Measurements from ENCODE around the gene STAG3. TPM values are rescaled to one million over a fixed set of nuclear protein-coding genes. Genes with fewer than 3 reads are reported as not detected.
A peak's percentile ranks its signal among the peaks of the same experiment; 100 is the strongest.

STAG3 gene
- total RNA-seq, 1 donor from 2014 or later, result 1.9 TPM

DNA sequence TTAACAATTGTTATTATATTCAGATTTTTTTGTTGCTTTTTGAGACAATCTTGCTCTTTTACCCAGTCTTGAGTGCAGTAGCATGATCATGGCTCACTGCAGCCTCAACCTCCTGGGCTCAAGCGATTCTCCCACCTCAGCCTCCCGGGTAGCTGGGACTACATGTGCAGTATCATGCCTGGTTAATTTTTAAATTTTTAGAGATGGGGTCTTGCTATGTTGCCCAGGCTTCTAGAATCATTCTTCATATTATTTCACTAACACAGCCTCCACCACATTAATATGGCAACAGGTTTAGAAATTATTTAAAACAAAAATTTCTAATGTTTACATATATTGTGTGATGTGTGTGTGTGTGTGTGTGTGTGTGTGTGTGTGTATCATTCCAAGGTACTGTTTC is 30.4 kb upstream of the STAG3 start:
- Mint-ChIP-seq H3K4me3 (ENCODE audit: unreplicated experiment) (no peak overlapping the region), H3K9me3 (ENCODE audit: unreplicated experiment) (no peaks in the 10 kb centered on the region), H3K36me3 (ENCODE audit: low read depth, unreplicated experiment) (peaks cover 3% of the 10 kb centered on the region), H3K27ac (ENCODE audit: unreplicated experiment) (no peak overlapping the region), H3K4me1 (ENCODE audit: unreplicated experiment) (peaks cover 11% of the 10 kb centered on the region), H3K27me3 (ENCODE audit: unreplicated experiment) (peaks cover 3% of the 10 kb centered on the region)
- no peak for DNase-seq (ENCODE audit: low spot score)
- TF ChIP-seq, protein P1, sequence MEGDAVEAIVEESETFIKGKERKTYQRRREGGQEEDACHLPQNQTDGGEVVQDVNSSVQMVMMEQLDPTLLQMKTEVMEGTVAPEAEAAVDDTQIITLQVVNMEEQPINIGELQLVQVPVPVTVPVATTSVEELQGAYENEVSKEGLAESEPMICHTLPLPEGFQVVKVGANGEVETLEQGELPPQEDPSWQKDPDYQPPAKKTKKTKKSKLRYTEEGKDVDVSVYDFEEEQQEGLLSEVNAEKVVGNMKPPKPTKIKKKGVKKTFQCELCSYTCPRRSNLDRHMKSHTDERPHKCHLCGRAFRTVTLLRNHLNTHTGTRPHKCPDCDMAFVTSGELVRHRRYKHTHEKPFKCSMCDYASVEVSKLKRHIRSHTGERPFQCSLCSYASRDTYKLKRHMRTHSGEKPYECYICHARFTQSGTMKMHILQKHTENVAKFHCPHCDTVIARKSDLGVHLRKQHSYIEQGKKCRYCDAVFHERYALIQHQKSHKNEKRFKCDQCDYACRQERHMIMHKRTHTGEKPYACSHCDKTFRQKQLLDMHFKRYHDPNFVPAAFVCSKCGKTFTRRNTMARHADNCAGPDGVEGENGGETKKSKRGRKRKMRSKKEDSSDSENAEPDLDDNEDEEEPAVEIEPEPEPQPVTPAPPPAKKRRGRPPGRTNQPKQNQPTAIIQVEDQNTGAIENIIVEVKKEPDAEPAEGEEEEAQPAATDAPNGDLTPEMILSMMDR (IDR thresholded peaks at IDR 0.05; ENCODE audit: unreplicated experiment), result no peak

DNA sequence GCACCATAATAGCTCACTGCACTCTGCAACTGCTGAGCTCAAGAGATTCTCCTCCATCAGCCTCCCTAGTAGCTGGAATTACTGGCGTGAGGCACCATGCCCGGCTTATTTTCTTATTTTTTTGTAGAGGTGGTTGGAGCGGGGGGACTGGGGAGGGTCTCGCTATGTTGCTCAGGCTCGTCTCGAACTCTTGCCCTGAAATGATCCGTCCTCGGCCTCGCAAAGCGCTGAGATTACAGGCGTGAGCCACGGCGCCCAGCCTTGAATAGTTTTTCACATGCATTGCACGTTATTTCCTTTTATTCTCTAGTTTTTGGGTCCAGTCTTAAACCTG is 29.5 kb upstream of the STAG3 start:
- H3K9me3 Mint-ChIP-seq (ENCODE audit: unreplicated experiment), result no peaks in the 10 kb centered on the region
- peak overlapping the region; percentile 97 for H3K4me3 Mint-ChIP-seq (ENCODE audit: unreplicated experiment)
- peak overlapping the region; percentile 73 for H3K27ac Mint-ChIP-seq (ENCODE audit: unreplicated experiment)
- TF ChIP-seq, protein P1 (IDR thresholded peaks at IDR 0.05; ENCODE audit: unreplicated experiment), result no peak
- H3K4me1 Mint-ChIP-seq (ENCODE audit: unreplicated experiment), result peaks cover 18% of the 10 kb centered on the region
- peaks cover 7% of the 10 kb centered on the region for H3K36me3 Mint-ChIP-seq (ENCODE audit: low read depth, unreplicated experiment)
- H3K27me3 Mint-ChIP-seq (ENCODE audit: unreplicated experiment), result peaks cover 3% of the 10 kb centered on the region
- DNase-seq (ENCODE audit: low spot score), result no peak

DNA sequence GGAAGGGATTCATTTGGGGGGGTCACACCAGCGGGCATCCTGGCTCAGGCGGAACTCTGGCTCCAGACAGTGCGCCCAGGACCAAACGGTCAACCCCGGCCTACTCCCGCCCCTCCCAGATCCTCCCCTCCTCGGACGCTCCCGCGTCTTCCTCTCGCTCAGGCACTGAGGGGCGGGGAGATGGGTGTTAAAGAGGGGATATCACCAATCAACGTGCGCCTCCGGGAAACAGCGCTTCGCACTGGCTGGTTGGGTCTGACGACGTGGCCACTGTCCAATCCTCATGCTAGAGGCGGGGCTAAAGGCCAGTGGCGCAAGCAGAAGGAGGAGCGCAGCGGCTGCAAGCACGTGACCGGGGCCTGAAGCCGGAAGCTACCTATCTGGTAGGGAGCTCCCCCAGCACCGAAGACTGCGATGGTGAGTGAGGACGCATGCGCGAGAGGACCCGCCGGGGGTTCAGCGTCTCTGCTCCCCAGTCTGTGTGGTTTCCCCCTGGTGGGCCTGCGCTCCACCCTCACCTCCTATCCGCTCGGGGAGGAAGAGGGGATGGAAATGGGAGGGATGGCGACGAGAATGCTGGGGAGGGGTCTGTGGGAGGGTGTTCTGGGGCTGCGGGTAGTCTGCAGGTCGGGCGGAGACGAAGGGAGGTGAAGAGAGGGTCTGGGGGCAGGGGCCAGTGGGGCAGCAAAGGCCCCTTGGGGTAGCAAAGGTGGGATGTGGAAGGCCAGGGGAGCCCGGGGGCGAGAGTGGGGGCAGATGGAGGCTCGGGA is 29.0 kb upstream of the STAG3 start, which contains the start of gene LAMTOR4:
Gene LAMTOR4 (plus strand): TSS at position 360 of the 770 bp plus-strand sequence. CDS start 55 bp downstream, at position 415.
- Mint-ChIP-seq H3K4me1 (ENCODE audit: unreplicated experiment) (peaks cover 20% of the 10 kb centered on the region), H3K27me3 (ENCODE audit: unreplicated experiment) (peaks cover 3% of the 10 kb centered on the region), H3K4me3 (ENCODE audit: unreplicated experiment) (peak within 1 kb of the TSS; percentile 97), H3K36me3 (ENCODE audit: low read depth, unreplicated experiment) (peaks cover 7% of the 10 kb centered on the region), H3K9me3 (ENCODE audit: unreplicated experiment) (no peaks in the 10 kb centered on the region), H3K27ac (ENCODE audit: unreplicated experiment) (peak within 1 kb of the TSS; percentile 76)
- DNase-seq (ENCODE audit: low spot score), result peak; percentile 92
- TF ChIP-seq, protein P1 (IDR thresholded peaks at IDR 0.05; ENCODE audit: unreplicated experiment), result no peak

DNA sequence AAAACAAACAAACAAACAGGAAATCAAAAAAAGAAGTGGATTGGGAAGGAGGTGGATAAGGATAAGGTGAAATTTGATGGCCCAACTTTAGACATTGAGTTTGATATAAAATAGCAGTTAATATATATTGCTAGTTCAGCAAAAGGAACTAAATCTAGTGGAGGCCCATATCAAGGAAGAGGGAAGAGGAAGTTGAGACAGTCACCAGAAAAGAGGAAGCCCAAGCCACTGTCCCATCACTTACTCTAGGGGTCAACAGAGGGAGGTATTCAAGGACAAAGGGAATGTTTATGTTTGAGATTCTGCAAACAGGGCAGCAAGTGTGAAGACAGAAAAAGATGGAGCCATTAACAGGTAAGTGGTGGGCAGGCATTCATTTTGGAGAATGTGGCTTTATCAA is 25.3 kb upstream of the STAG3 start:
- Mint-ChIP-seq H3K9me3 (ENCODE audit: unreplicated experiment) (no peaks in the 10 kb centered on the region), H3K27me3 (ENCODE audit: unreplicated experiment) (peaks cover 10% of the 10 kb centered on the region), H3K4me3 (ENCODE audit: unreplicated experiment) (peak overlapping the region; percentile 72), H3K4me1 (ENCODE audit: unreplicated experiment) (peaks cover 31% of the 10 kb centered on the region), H3K36me3 (ENCODE audit: low read depth, unreplicated experiment) (peaks cover 18% of the 10 kb centered on the region), H3K27ac (ENCODE audit: unreplicated experiment) (peak overlapping the region; percentile 82)
- TF ChIP-seq, protein P1 (IDR thresholded peaks at IDR 0.05; ENCODE audit: unreplicated experiment), result no peak
- DNase-seq (ENCODE audit: low spot score), result no peak

DNA sequence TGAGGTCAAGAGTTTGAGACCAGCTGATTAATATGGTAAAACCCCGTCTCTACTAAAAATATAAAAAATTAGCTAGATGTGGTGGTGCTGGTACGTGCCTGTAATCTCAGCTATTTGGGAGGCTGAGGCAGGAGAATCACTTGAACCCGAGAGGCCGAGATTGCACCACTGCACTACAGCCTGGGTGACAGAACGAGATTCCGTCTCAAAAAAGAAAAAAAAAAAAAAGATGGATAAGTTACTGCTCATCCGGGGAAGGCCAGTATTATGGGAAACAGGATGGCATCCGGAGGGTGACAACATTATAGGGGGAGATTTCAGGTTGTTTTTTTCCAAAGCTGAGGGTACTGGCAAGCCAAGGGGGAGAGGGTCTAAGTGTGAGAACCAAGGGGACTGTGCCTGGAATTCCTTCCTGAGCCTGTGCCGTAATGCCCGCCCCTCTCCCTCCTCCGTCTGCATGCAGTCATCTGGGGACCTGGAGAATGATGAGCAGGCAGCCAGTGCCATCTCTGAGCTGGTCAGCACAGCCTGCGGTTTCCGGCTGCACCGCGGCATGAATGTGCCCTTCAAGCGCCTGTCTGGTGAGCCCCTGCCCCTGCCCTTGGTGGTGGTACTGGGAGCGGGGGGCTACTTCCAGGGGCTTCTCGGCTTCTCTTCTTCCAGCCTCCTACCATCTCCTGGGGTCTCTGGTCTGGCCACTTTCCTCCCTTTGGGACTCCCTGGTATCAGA is 24.6 kb upstream of the STAG3 start:
- no peaks in the 10 kb centered on the region for H3K9me3 Mint-ChIP-seq (ENCODE audit: unreplicated experiment)
- no peak overlapping the region for H3K27ac Mint-ChIP-seq (ENCODE audit: unreplicated experiment)
- H3K4me3 Mint-ChIP-seq (ENCODE audit: unreplicated experiment), result no peak overlapping the region
- DNase-seq (ENCODE audit: low spot score), result no peak
- peaks cover 18% of the 10 kb centered on the region for H3K36me3 Mint-ChIP-seq (ENCODE audit: low read depth, unreplicated experiment)
- peaks cover 35% of the 10 kb centered on the region for H3K4me1 Mint-ChIP-seq (ENCODE audit: unreplicated experiment)
- peaks cover 9% of the 10 kb centered on the region for H3K27me3 Mint-ChIP-seq (ENCODE audit: unreplicated experiment)
- TF ChIP-seq, protein P1 (IDR thresholded peaks at IDR 0.05; ENCODE audit: unreplicated experiment), result no peak
